Activated T-helper 1 cell treated with anti-CD3 and anti-CD28 coated beads, Interleukin-2, amount 50 U/mL, for 16 hours (primary cell): ENCODE data around the gene PRDM16.

Experiments used
- DNase-seq, 2 donors: peaks; one replicate each; pipeline ENCODE4 v3.0.0-alpha.2; 2020; ENCODE audit warnings: low read depth in 1 of 2, low spot score in 1 of 2

The PRDM16 gene

GRCh38 chr1:3067671-3068563 is 1.1 kb upstream of the PRDM16 start:
- DNase-seq, result no peak

- DNase-seq, result no peak
Observed at GRCh38 chr1:3069491-3070308, 697 bp downstream of the PRDM16 start.

- no peak for DNase-seq
Observed at GRCh38 chr1:3070309-3070643, 1.3 kb downstream of the PRDM16 start.

- no peak for DNase-seq
Observed at GRCh38 chr1:3070644-3071564, 1.9 kb downstream of the PRDM16 start.

- DNase-seq, result no peak
Observed at GRCh38 chr1:3071565-3072390, 2.8 kb downstream of the PRDM16 start.

- DNase-seq, result no peak
Observed at GRCh38 chr1:3072391-3073185, 3.6 kb downstream of the PRDM16 start.

GRCh38 chr1:3073186-3073488 is 4.1 kb downstream of the PRDM16 start:
- no peak for DNase-seq

- no peak for DNase-seq
Observed at GRCh38 chr1:3073489-3074296, 4.7 kb downstream of the PRDM16 start.

GRCh38 chr1:3074297-3074741 is 5.3 kb downstream of the PRDM16 start:
- no peak for DNase-seq

GRCh38 chr1:3074800-3075199 is 5.8 kb downstream of the PRDM16 start:
- no peak for DNase-seq

GRCh38 chr1:3075666-3076362 is 6.8 kb downstream of the PRDM16 start:
- DNase-seq, result no peak

GRCh38 chr1:3076363-3076740 is 7.3 kb downstream of the PRDM16 start:
- no peak for DNase-seq

GRCh38 chr1:3077081-3077480 is 8.1 kb downstream of the PRDM16 start:
- DNase-seq, result no peak

GRCh38 chr1:3077561-3077960 is 8.6 kb downstream of the PRDM16 start:
- no peak for DNase-seq

- no peak for DNase-seq
Observed at GRCh38 chr1:3078430-3078861, 9.4 kb downstream of the PRDM16 start.

- no peak for DNase-seq
Observed at GRCh38 chr1:3078871-3079270, 9.9 kb downstream of the PRDM16 start.

- no peak for DNase-seq
Observed at GRCh38 chr1:3079381-3080052, 10.5 kb downstream of the PRDM16 start.
